GM19463 (cell line): Measurements from ENCODE around the gene TNFSF15.
"Not testable (repeated sequence)": the region's sequence is repeated elsewhere in the genome, so short reads cannot be mapped to it uniquely, and the experiment has no call there.

ENCODE experiments used
- ATAC-seq: cut with Tn5 transposase; IDR thresholded peaks from one replicate; pipeline ENCODE4 v1.9.1; 2021; ENCODE audit warnings: mild to moderate bottlenecking, moderate library complexity; ENCODE audit not compliant: unreplicated experiment

The TNFSF15 gene

DNA sequence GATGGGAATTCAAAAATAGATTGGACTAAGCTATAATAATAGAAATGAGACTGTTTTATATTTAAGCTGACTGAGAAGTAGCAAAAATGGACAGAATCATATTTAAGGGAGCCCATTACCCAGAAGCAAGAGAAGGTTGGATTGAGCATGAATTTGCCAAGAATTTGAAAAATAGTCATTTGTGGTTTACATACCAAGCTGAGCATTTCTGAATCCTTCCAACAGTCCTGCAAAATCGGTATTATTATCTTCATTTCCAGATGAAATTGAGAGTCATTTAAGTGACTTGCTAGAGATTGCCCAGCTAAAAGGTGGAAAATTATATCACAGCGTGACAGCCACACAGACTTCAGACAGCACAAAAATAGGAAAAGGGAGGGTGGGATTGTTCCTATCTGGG lies 48.4 kb downstream of the TNFSF15 start:
- no peak for ATAC-seq

DNA sequence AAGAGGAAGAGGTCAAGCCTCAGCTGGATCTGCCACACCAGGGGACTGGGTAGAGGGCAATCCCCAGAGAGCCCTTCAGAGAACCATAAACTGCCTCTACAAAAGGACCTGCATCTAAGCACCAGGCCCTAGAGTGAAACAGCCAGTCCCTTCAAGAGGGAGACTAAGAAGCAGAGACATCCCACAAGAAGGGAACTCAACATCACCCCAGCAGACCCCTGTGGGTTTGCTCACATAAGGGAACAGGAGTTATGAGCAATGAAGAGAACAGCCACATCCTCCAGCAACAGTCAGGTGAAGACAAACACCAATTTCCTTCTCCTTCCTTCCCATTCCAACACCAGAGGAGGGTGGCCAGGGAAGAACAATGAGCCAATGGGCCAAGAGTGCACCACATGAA lies 48.9 kb downstream of the TNFSF15 start:
- no peak for ATAC-seq

GRCh38 chr9:114754581-114754980 lies 51.3 kb downstream of the TNFSF15 start:
- ATAC-seq = no peak

GRCh38 chr9:114746591-114747346 lies 59.1 kb downstream of the TNFSF15 start:
- no peak for ATAC-seq

DNA sequence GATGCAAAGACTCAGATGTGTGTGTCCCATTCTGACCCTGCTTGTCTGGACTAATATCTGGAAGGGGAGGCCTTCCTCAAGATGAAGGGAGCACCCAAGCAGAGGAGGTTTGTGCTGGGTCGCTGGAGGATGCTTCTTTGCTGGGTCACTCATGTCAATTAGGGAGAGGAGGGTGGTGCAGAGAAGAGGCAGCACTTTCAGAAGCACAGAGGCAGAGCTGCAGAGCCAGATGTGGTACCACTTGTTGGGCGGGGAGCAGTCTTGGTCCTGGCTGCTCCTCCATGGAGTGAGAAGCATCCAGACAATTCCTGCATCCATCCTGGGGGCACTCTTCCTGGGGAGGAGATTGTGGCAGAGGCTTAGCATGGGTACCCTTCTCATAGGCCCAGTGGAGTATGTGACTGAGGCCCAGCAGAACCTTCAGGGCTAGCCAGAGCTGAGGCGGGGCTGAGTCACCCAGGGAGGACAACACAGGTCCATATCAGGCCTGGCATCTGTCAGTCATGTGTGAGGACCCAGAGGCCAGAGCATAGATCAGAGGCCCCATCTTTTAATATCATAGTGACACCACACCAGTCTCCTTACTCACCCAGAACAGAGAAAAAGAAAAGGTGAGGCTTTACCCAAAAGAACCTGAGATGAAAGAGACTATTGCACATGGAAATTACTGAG lies 59.8 kb downstream of the TNFSF15 start:
- no peak for ATAC-seq

DNA sequence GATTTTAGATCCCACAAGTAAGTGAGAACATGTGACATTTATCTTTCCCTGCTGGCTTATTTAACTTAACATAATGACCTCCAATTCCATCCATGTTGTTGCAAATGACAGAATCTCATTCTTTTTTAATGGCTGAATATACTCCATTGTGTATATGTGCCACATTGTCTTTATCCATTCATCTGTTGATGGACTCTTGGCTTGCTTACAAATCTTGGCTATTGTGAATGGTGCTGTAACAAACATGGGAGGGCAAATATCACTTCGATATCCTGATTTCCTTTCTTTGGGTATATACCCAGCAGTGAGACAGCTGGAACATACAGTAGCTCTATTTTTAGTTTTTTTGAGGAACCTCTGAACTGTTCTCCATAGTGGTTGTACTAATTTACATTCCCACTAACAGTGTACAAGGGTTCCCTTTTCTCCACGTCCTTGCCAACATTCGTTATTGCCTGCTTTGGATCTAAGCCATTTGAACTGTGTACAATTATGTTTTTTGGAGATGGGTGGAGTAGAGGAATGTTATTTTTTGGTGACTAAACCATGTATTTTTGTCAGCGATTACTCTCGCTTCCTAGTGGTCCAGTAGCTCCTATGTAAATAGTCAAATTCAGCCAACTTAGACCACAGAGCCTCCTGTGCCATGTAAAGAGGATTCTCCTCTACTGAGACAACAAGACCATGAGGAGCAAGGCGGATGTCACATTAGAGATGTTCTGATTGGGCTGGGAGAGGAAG lies 60.6 kb downstream of the TNFSF15 start:
- no peak for ATAC-seq

DNA sequence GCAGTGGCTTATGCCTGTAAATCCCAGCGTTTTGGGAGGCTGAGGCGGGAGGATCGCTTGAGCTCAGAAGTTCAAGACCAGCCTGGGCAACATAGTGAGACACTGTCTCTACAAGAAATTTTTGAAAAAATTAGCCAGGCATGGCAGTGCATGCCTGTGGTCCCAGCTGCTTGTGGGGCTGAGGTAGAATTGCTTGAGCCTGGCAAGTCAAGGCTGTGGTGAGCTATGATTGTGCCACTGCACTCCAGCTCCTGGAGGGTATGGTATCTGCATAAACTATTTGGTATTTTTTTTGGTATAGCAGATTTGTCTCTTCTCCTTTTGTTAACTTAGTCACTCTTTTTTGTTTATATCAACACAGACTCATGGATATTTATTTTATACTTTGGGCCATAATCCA lies 62.4 kb downstream of the TNFSF15 start:
- ATAC-seq = no peak

DNA sequence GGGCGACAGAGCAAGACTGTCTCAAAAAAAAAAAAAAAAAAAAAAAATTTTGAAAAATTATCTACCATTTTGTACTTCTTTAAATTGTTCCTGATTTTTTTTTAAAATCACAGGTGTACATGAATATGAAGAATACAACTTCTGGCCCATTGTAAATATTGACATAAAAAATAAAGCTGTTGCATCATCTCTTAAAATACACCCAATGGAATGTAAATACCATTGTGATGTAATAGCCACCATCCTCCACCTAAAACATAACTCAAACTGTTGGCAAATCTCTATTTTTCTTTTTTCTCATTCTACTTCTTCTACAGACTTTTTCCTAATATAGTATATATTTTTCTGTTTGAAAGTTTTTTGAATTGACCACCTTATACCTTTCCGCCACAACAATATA lies 62.9 kb downstream of the TNFSF15 start:
- no peak for ATAC-seq

- not testable (repeated sequence) for ATAC-seq
Observed at GRCh38 chr9:114741521-114741920, 64.3 kb downstream of the TNFSF15 start.

- ATAC-seq = peak; percentile 65
Observed at GRCh38 chr9:114738581-114739316, 67.1 kb downstream of the TNFSF15 start.

DNA sequence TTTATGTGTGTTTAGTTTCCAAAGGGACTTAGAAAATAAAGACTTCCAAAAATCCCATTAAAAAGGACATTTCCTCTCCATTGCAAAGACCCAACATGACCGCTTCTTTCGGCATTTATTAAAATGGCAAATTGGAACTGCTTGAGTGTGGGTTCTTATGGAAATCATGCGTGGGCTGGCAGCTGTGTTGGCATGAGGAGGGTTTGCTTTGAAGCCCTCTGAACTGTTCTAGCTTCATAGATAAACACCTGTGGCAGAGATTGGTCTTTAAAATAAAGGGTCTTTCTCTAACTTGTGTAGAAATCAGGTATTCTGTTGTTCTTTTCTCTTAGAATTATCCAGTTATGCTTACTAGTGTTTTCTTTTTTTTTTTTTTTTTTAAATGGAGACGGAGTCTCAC lies 68.0 kb downstream of the TNFSF15 start:
- no peak for ATAC-seq

DNA sequence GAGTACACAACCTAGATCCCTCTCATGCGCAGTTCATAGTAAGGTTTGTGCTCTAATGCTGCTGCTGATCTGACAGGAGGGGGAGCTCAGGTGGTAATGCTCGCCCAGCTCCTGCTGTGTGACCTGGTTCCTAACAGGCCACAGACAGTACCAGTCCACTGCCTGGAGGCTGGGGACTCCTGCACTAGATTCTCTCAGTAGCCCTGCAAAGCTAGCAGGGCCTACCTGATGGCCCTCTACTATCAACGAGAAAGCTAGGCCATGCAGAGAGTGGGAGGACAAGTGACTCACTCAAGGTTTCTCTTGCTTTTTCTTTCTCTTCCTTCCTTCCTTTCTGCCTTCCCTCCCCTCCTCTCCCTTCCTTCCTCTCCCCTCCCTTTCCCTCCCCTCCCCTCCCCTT lies 68.7 kb downstream of the TNFSF15 start:
- ATAC-seq = no peak

- no peak for ATAC-seq
Observed at GRCh38 chr9:114735704-114736103, 70.1 kb downstream of the TNFSF15 start.

GRCh38 chr9:114735139-114735538 lies 70.7 kb downstream of the TNFSF15 start:
- not testable (repeated sequence) for ATAC-seq
